NCI-H748 (cell line): ENCODE results near the gene PRPF38A.

Experiments
- DNase-seq: peaks from one replicate; lab custom pipeline; 2025; ENCODE audit not compliant: unreplicated experiment; lab: John Stamatoyannopoulos, UW

The PRPF38A gene

DNA sequence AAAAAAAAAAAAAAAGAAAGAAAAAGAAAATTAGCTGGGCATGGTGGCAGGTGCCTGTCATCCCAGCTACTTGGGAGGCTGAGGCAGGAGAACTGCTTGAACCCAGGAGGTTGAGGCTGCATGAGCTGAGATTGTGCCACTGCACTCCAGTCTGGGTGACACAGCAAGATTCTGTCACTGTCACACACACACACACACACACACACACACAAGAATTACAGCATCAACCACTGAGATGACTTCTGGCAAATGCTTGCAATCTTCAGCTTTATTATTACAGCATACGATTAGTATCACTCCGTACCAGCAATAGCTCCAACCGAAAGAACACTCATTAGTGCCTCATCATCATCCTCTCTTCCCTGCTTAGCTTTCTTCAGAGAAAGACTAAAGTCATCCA is 4.8 kb upstream of the PRPF38A start:
- no peak for DNase-seq

DNA sequence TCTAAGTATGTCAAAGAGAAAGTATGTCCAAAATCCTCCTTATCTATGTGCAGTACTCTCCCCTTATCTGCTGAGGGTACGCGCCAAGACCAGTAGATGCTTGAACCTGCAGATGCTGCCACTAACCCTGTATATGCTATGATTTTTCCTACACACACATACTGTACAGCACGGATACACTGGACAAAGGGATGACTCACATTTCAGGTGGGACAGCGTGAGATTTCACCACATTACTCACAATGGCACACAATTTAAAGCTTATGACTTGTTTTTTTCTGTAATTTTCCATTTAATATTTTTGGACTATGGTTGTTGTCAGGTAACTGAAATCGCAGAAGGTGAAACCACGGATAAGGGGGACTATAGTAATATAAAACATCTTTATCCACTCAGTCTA is 4.3 kb upstream of the PRPF38A start:
- no peak for DNase-seq

DNA sequence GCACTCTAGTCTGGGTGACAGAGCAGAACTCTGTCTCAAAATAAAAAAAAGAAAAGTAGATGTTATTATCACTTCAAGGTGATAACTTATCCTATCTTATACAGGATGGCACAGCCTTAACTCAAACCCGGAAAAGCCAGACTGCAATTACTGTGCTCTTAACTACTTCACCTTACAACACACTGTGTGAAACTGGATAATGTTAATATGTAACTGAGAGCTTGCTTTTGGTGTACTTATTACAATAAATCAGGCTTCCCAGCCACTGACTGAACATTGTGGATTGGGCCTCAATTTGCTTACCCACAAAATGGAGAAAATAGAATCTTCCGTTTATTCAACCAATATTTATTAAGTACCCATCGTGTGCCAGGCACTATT is 1.6 kb upstream of the PRPF38A start:
- DNase-seq = no peak

DNA sequence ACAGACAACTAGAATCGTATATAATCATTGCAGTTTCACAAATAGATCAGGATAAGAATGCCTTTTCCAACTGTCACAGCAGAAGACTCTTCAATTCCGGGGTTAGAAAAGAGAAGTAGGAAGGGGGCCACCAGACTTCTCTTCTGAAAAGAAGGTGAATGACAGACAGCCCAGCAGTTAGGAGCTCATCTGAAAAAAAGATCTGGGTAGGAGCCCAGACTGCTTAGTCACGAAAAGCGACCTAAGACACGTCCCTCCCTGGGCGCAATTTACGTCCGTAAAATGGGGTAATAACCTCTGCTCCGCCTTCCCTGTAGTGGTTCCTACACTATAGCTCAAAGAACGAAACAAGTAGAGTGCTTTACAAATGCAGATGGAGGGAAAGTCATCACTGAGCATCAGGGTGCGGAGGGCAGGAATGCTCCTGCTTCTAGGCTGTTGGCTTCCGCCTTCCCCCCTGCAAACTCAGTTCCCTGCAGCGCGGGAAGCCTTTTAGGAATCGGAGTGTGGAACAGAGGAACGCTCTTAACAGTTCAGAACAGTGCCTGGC is 761 bp upstream of the PRPF38A start:
- peak; percentile 71 for DNase-seq

DNA sequence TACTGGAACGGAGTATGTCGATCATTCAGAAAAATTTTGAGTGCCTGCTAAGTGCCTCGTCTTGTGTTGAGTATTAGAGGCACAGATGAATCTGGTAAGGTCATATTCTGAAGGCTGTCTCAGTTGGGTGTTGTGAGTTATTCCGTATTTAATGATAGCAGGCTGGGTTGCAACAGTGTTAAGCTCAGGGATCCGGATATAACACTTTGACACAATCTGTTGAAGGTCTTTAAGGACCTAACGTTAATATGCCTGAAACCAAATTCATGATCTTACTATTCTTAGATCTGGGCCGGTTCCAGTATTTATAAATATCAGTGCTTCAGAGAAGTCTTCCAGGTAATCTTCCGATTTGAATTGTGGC is 555 bp downstream of the PRPF38A start:
- DNase-seq = no peak

DNA sequence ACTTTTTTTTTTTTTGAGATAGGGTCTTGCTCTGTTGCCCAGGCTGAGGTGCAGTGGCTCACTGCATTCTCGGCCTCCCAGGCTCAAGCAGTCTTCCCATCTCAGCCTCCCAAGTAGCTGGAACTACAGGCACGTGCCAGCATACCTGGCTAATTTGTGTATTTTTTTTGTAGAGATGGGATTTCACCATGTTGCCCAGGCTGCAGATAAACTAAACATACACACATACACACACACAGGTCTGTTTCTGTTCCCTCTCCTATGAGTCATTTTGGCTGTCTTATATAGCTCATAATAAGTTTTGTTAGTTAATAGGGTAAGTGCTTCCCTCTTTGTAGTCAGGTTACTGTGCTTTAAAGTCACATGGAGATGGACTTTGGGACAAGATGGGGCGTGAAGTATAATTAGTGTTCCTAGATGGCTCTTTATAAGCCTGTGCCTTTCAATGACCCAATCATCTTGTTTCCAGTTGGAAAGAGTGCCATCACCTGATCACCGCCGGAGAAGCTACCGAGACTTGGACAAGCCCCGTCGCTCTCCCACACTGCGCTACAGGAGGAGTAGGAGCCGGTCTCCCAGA is 9.1 kb downstream of the PRPF38A start:
- DNase-seq = no peak

DNA sequence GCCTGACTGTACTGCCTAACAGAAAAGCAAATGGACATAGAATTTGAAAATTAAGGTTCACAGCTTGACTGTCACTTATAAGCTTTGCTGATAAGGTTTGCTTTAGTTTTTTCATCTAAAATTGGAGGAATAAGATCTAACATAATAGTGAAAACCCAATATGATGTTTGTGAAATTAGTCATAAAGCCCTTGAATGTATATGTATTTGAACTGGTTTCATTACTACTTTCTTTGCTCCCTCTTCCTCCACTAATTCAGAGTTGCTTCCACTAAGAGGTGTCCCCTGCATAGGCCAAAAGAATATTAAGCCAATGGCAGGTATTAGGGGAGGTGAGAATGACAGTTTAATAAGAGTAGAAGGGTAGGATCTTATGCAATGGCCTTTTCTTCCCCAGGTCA is 10.5 kb downstream of the PRPF38A start:
- DNase-seq = no peak

DNA sequence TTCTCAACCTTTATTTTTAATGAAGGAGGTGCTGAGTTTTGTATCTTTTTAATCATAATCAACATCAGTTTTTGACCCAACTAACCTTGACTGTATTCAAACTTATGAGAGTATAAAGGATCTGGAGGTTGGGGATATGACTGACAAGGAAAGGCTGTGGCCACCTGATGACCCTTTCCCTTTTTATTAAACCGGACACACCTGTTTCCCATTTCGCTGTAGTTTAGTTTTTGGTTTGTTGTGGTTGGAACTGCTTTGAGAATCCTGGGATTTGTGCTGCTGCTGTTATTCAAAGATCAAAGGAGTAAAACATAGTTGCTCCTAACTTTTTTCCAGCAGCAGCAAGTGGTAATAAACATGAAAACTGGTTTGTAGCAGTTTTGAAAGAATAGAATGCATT is 12.4 kb downstream of the PRPF38A start:
- DNase-seq = no peak

DNA sequence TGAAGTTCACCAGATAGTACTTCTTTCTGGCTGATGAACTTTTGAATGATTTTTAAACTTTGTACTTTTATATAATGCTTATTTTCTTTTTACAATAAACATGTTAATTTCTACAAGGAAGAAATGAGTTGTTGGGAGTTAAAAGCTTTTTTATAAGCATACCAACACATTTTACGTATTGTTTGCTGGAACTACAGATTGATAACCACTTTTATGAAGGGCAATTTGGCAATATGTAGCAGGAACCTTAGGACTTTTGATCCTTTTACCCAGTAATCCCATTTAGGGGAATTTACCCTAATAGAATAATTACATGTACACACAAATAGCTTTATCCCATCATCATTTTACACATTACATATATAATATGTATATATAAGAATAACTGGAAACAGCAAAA is 16.3 kb downstream of the PRPF38A start:
- DNase-seq = no peak

DNA sequence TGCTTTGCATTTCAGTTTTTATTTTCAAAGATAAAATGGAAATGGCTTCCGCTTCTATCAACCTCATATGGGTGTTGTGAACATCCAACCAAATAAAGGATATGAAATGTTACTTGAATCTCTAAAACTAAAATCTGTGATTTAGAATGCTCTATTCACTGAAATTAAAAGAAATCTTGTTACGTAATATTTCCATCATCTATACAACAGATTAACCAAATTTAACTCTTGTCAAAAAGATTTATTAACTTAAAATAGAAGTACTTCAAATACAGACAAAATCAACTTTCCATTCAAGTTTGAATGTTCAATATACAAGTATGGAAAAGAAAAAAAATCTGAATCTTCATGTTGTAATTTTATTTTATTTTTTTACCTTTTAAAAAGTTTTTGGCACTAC is 18.7 kb downstream of the PRPF38A start:
- DNase-seq = no peak

DNA sequence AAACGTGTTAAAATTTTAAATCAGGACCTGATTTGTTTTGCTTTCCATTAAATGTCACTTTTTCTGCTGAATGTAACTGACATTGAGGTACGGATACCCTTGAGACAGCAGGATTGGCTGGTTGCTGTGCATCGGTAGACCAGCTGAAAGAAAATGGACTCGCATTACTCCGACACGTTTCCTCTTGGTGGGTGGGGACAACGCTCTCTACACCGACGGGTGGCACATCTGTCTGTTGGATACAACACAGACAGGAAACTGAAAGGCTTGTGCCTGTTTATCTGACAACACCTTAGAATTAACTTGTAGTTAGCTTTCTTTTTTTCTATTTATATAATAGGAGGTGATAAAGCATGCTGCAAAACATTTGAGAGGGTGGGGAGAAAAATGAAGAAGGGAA is 19.4 kb downstream of the PRPF38A start:
- DNase-seq = no peak

DNA sequence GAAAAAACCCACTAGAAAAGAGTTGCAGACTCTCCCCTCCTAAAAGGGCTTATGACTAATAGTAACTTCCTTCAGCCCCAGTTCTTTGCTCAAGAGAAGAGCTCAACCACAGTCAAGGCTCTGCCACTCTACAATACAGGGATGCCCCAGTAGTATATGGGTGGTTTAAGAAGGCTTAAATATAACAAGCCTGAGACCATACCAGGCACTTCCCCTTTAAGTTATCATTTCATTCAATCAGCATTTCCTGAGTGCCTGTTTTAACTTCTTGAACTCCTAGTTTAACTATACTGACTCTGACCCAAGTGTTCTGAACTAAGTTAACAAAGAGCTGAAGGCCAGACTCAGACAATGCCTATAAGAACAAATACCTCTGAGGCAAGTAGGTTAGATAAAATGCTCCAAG is 19.8 kb downstream of the PRPF38A start:
- DNase-seq = no peak

DNA sequence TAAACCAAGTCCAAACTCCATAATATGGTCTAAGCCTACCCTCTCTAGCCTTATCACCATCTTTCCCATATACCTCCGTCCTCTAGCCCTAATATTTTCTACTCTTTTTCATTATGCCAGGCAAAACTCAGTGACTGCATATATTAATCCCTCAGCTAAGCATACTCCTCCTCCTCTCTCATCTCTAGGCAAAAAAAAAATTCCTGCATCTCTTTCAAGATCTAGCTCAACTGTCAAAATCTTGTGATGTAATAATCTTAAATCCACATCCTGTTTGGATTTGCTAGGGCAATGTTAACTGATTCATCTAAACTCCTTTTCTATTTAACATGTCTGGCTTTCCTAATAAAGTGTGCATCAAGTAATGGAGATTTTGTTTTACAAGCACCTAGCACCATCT is 20.4 kb downstream of the PRPF38A start:
- no peak for DNase-seq

DNA sequence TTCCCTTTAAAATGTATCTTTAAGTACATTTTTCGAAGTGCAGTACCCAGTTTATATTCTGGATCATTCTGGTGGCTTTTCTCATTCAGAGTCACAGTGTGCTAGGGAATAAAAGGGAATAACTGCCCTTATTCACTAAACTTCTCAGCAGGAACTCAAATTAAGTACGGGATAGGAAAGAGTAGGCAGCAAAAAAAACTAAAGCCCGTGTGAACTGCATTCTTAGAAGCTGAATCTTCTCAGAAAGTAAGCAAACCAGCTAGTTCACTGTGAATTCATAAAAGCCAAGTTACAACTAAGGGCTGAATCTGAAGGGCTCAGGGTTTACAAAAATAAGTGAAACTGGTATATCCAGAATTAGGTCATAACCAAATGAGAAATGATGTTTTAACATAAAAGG is 22.0 kb downstream of the PRPF38A start:
- no peak for DNase-seq

DNA sequence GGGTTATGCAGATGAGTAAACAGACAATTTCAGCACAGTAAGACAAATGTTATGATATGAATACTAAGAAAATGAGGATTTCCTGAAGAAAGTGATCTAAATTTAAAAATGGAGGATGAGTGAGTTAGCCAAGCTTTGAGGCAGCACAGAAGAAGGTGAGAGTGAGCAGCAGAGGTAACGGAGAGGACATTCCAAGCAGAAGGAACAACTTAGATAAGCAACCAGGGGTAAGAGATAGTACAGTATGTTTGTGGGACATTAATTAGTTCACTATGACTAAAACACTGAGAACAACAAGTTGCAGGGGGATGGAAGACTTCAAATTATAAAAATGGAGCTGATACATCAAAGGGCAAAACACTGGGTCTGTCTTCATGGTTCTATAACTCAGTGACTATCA is 22.8 kb downstream of the PRPF38A start:
- DNase-seq = no peak

DNA sequence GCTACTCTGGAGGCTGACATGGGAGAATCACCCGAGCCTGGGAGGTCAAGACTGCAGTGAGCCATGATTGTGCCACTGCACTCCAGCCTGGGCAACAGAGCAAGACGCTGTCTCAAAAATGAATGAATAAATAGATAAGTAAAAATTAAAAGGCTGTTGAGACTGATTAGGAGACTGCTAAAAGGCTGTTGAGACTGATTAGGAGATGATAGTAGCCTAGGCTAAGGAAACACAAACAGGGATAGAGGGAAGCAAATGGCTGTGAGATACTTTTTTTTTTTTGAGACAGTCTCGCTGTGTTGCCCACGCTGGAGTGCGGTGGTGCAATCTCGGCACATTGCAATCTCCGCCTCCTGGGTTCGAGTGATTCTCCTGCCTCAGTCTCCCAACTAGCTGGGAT is 28.4 kb downstream of the PRPF38A start:
- no peak for DNase-seq

DNA sequence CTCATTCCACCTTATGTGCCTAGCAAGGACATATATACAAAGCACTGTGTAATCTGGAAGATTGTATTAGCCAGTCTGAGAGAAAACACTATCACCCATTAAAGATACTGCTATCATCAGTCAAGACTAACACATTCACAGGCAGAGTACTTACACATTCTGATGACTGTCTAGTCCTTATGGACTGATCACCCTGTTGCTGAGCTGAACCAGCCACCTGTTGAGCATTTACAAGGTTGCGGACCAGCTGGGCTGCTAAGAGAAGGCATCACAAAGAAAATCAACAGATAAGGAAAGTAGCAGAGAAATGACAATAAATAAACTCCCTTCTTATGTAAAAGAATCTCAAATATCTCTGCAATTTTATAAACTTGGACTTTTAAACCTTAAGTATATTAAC is 30.8 kb downstream of the PRPF38A start:
- no peak for DNase-seq

DNA sequence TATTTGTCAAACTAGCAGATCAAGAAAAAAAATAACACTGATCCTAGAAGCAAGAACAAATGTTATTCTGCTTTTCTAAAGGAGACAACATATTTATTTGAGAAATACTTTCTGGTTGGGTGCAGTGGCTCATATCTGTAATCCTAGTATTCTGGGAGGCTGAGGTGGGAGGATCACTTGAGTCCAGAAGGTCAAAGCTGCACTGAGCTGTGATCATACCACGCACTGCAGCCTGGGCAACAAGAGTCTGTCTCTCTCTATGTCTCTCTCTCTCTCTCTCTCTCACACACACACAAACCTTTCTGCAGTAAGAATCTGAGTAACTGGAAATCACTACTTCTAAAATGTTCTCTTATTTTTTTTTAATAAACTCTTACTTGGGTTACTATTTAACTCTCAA is 31.2 kb downstream of the PRPF38A start:
- DNase-seq = no peak

DNA sequence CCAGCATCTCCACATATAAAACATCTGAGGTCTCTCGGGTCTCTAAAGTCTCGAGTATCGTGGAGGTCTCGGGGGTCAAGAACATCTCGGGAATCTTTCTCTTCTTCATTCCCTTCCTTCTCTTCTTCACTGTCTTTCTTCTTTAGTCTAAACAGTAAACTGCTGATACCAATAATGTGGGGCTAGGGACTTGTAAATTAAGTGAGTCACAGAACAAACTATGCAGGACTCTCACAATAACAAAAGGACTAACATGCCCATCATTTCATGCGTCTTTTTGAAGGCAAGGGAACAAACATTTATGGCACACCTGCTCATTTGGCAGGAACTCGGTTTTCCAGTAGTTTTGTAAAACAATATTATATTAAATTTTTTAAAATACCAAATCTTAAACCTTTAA is 32.4 kb downstream of the PRPF38A start:
- DNase-seq = no peak

DNA sequence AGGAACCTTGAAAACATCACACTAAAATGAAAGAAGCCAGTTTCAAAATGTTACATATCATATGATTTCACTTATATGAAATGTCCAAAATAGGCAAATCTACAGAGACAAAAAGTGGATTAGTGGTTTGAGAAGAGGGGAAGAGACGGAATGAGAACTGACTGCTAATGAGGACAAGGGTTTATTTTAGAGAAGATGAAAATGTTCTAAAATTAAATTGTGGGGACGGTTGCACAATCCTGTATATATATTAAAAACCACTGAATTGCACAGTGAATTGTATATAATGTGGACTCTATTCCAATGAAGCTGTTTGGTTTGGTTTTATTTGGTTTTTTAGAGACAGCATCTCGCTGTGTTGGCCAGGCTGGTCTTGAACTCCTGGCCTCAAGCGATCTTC is 35.6 kb downstream of the PRPF38A start:
- DNase-seq = no peak

DNA sequence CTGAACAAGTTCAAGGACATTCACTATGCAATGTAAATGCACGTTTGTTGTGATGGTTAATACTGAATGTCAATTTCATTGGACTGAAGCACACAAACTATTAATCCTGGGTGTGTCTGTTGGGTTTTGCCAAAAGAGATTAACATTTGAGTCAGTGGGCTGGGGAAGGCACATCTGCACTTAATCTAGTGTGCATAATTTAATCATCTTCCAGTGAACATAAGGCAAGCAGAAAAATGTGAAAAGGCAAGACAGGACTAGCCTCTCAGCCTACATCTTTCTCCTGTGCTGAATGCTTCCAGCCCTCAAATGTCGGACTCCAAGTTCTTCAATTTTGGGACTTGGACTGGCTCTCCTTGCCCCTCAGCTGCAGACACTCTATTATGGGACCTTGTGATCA is 40.1 kb downstream of the PRPF38A start:
- no peak for DNase-seq

DNA sequence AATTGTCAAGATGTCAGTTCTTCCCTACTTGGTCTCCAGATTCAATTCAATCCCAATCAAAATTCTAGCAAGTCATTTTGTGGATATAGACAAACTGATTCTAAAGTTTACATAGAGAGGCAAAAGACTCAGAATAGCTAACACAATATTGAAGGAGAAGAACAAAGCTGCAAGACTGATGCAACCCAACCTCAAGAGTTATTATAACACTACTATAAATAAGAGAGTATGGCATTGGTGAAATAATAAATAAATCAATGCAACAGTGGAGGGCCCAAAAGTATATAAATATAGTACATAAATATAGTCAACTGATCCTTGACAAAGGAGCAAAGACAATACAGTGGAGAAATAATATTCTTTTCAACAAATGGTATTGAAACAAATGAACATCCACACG is 49.7 kb downstream of the PRPF38A start:
- DNase-seq = no peak

DNA sequence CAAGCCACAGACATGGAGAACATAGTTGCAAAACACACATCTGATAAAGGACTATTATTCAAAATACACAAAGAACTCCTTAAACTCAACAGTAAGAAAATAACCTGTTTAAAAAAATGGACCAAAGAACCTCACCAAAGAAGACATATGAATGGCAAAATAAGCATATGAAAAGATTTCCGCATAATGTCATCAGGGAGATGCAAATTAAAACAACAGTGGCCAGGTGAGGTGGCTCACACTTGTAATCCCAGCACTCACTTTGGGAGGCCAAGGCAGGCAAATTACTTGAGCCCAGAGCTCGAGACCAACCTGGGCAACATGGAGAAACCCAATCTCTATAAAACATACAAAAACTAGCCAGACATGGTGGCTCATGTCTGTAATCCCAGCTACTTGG is 50.4 kb downstream of the PRPF38A start:
- no peak for DNase-seq

DNA sequence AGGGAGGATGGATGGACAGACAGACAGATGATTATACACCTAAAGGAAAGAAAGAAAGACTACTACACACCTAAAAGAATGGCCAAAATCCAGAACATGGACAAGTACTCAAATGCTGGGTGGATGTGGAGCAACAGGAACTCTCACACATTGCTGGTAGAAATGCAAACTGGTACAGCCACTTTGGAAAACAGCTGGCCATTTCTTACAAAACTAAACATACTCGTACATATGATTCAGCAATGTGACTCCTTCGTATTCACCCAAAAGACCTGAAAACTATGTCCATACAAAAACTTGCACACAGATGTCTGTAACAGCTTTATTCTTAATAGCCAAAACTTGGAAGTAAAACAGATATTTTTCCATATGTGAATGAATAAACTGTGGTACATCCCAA is 51.3 kb downstream of the PRPF38A start:
- no peak for DNase-seq
